Esophagus muscularis mucosa (tissue), 4 donors: ENCODE measurements around the gene KANSL1. TPM values are rescaled to one million over a fixed set of nuclear protein-coding genes. Genes with fewer than 3 reads are reported as not detected.
A peak's percentile ranks its signal among the peaks of the same experiment; 100 is the strongest.

Experiments
- DNase-seq: peaks from one replicate; pipeline ENCODE4 v3.0.0-alpha.2; 2017; ENCODE audit errors: extremely low spot score
- H3K27ac ChIP-seq, 4 donors: fragments of 200-600 bp; sonication (generic); replicated peaks in 1 of 4; 1 replicate in 3 of 4; 2 replicates in 1 of 4; pipeline ENCODE4 v1.5.1; 2016 to 2019; ENCODE audit warnings: mild to moderate bottlenecking in 1 of 4
- H3K27me3 ChIP-seq, 4 donors: fragments of 200-600 bp; sonication (generic); one replicate each; pipeline versions ENCODE4 v1.5.1 to v1.6.0; 2016 to 2019
- H3K36me3 ChIP-seq, 4 donors: fragments of 200-600 bp; sonication (generic); one replicate each; pipeline ENCODE4 v1.5.1; 2016 to 2019
- H3K4me1 ChIP-seq, 4 donors: fragments of 200-600 bp; sonication (generic); one replicate each; pipeline ENCODE4 v1.5.1; 2016 to 2019
- H3K4me3 ChIP-seq, 4 donors: fragments of 200-600 bp; sonication (generic); 1 replicate in 2 of 4; 2 replicates in 2 of 4; pipeline ENCODE4 v1.5.1; 2016 to 2019; ENCODE audit warnings: mild to moderate bottlenecking in 4 of 4, moderate library complexity in 1 of 4
- H3K9me3 ChIP-seq, 4 donors: fragments of 200-600 bp; sonication (generic); 1 replicate in 3 of 4; 2 replicates in 1 of 4; pipeline ENCODE4 v1.5.1; 2016 to 2019
- EP300 ChIP-seq: sonication (generic); formaldehyde crosslinking; IDR thresholded peaks from one replicate; pipeline ENCODE4 v1.6.1; 2017; ENCODE audit warnings: antibody characterized with exemption
- POLR2A ChIP-seq: fragments of 450-650 bp; IDR thresholded peaks from one replicate; pipeline ENCODE4 v1.6.1; 2017; ENCODE audit warnings: antibody characterized with exemption, moderate library complexity, mild to moderate bottlenecking, low read depth
- POLR2AphosphoS5 ChIP-seq, 2 donors: sonication (generic); formaldehyde crosslinking; IDR thresholded peaks; one replicate each; pipeline ENCODE4 v1.6.1; 2017; ENCODE audit warnings: antibody characterized with exemption in 2 of 2
- WGBS: methylation state at CpG from one replicate; pipeline ENCODE4 v1.1.5; 2018; 5-methylcytosine and 5-hydroxymethylcytosine counted together
- intact Hi-C: fragments of 100-400 bp; cut with DNase I; formaldehyde crosslinking; loops from one replicate; pipeline ENCODE4 v1.15.1; 2023
- total RNA-seq, 4 donors: library from RNA; depleted of rRNA; stranded (reverse); fragments of >200 nt; gene quantifications; one replicate each; pipeline versions ENCODE4 v1.1.0 to v1.2.1, GENCODE V29; 2016
- TF ChIP-seq, protein P1 (sequence below), 3 experiments: fragments of 200-600 bp in 2 of 3; fragments of 450-650 bp in 1 of 3; sonication (generic) in 2 of 3; IDR thresholded peaks; one replicate each; pipeline ENCODE4 v1.5.1; 2017 to 2019; ENCODE audit warnings: antibody characterized with exemption in 3 of 3, mild to moderate bottlenecking in 2 of 3, moderate library complexity in 1 of 3

Gene KANSL1
- total RNA-seq, 4 donors from 2014 or later = 55.0 to 124 (median 70.0) TPM

GRCh38 chr17:46170639-46171429 lies 22.4 kb downstream of the KANSL1 start:
- Histone ChIP-seq H3K4me1 (peaks cover 81 to 100% (median 97%) of the 10 kb centered on the region in 4 donors), H3K27me3 (no peaks in the 10 kb centered on the region), H3K27ac (no peak overlapping the region), H3K4me3 (no peak overlapping the region), H3K9me3 (no peaks in the 10 kb centered on the region), H3K36me3 (peaks cover 13 to 35% (median 21%) of the 10 kb centered on the region in 4 donors)
- TF ChIP-seq POLR2A (no peak), POLR2AphosphoS5 (IDR thresholded peaks at IDR 0.05) (no peak)
- DNase-seq = no peak
- intact Hi-C loops = no loop called here
- 92% methylated on average over 11 of the region's 11 CpGs for WGBS

- H3K9me3 ChIP-seq = no peaks in the 10 kb centered on the region
- no peak for DNase-seq
- H3K4me1 ChIP-seq = peaks cover 85 to 100% (median 98%) of the 10 kb centered on the region in 4 donors
- H3K4me3 ChIP-seq = no peak overlapping the region
- H3K27ac ChIP-seq = no peak overlapping the region
- TF ChIP-seq, protein P1, sequence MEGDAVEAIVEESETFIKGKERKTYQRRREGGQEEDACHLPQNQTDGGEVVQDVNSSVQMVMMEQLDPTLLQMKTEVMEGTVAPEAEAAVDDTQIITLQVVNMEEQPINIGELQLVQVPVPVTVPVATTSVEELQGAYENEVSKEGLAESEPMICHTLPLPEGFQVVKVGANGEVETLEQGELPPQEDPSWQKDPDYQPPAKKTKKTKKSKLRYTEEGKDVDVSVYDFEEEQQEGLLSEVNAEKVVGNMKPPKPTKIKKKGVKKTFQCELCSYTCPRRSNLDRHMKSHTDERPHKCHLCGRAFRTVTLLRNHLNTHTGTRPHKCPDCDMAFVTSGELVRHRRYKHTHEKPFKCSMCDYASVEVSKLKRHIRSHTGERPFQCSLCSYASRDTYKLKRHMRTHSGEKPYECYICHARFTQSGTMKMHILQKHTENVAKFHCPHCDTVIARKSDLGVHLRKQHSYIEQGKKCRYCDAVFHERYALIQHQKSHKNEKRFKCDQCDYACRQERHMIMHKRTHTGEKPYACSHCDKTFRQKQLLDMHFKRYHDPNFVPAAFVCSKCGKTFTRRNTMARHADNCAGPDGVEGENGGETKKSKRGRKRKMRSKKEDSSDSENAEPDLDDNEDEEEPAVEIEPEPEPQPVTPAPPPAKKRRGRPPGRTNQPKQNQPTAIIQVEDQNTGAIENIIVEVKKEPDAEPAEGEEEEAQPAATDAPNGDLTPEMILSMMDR (IDR thresholded peaks at IDR 0.05) = no peak
- TF ChIP-seq POLR2A (no peak), POLR2AphosphoS5 (IDR thresholded peaks at IDR 0.05) (no peak), EP300 (no peak)
- WGBS = 82% methylated on average over 9 of the region's 9 CpGs
- H3K27me3 ChIP-seq = no peaks in the 10 kb centered on the region
- intact Hi-C loops = no loop called here
- peaks cover 13 to 35% (median 21%) of the 10 kb centered on the region in 4 donors for H3K36me3 ChIP-seq
These were observed 23.2 kb downstream of the KANSL1 start for GRCh38 chr17:46169913-46170638.

- Histone ChIP-seq H3K9me3 (no peaks in the 10 kb centered on the region), H3K36me3 (peaks cover 13 to 35% (median 21%) of the 10 kb centered on the region in 4 donors), H3K4me3 (no peak overlapping the region), H3K4me1 (peaks cover 84 to 100% (median 98%) of the 10 kb centered on the region in 4 donors), H3K27me3 (no peaks in the 10 kb centered on the region), H3K27ac (peak overlapping the region in 1 of 4 donors; percentile 31)
- intact Hi-C loops = no loop called here
- TF ChIP-seq POLR2AphosphoS5 (IDR thresholded peaks at IDR 0.05) (no peak), EP300 (no peak), POLR2A (no peak)
- TF ChIP-seq, protein P1 (IDR thresholded peaks at IDR 0.05) = no peak
- 85% methylated on average over 14 of the region's 14 CpGs for WGBS
- no peak for DNase-seq
These were observed 25.2 kb downstream of the KANSL1 start for GRCh38 chr17:46167826-46168569.

- TF ChIP-seq POLR2AphosphoS5 (IDR thresholded peaks at IDR 0.05) (no peak), EP300 (no peak), POLR2A (no peak)
- TF ChIP-seq, protein P1 (IDR thresholded peaks at IDR 0.05) = no peak
- 22% methylated on average over 2 of the region's 2 CpGs for WGBS
- Histone ChIP-seq H3K27ac (peak overlapping the region in 2 of 4 donors; percentile 23 to 25), H3K4me3 (no peak overlapping the region), H3K27me3 (no peaks in the 10 kb centered on the region), H3K9me3 (no peaks in the 10 kb centered on the region), H3K4me1 (peaks cover 83 to 100% (median 98%) of the 10 kb centered on the region in 4 donors), H3K36me3 (peaks cover 13 to 35% (median 21%) of the 10 kb centered on the region in 4 donors)
- DNase-seq = no peak
- intact Hi-C loops = no loop called here
These were observed 26.0 kb downstream of the KANSL1 start for GRCh38 chr17:46167267-46167666.
